CD4-positive, alpha-beta memory T cell (primary cell): Measurements from ENCODE around the gene RBBP8NL. TPM values are rescaled to one million over a fixed set of nuclear protein-coding genes. Genes with fewer than 3 reads are reported as not detected.

ENCODE experiments used
- CTCF ChIA-PET: fragments of 350-600 bp; sonication (Branson Sonifier 250); formaldehyde crosslinking; loops from one replicate; lab custom pipeline; 2021; ENCODE audit warnings: inconsistent platforms; ENCODE audit not compliant: partially characterized antibody; lab: Charles Lee
- POLR2A ChIA-PET: fragments of 350-600 bp; sonication (Branson Sonifier 250); formaldehyde crosslinking; loops from one replicate; lab custom pipeline; 2021; ENCODE audit not compliant: partially characterized antibody; lab: Charles Lee
- DNase-seq, 5 donors: peaks; one replicate each; pipeline versions ENCODE4 v3.0.0 to v3.0.0-alpha.2; 2020 to 2022; ENCODE audit warnings: mixed read lengths in 1 of 5
- H3K27ac ChIP-seq: one replicate; pipeline ENCODE4 v1.7.0; 2013; ENCODE audit warnings: low read depth, low read length
- H3K27me3 ChIP-seq: 2 replicates; pipeline ENCODE4 v1.7.0; 2013; ENCODE audit warnings: mild to moderate bottlenecking, low read length, moderate library complexity; ENCODE audit not compliant: insufficient read depth
- H3K36me3 ChIP-seq: 2 replicates; pipeline ENCODE4 v1.7.0; 2013; ENCODE audit warnings: mild to moderate bottlenecking, low read length, moderate library complexity; ENCODE audit not compliant: insufficient read depth
- H3K4me1 ChIP-seq: 2 replicates; pipeline ENCODE4 v1.7.0; 2013; ENCODE audit warnings: mild to moderate bottlenecking, low read length, moderate library complexity; ENCODE audit not compliant: insufficient read depth
- H3K4me3 ChIP-seq, 2 donors: one replicate each; pipeline ENCODE4 v1.7.0; 2013; ENCODE audit warnings: low read length in 2 of 2, mild to moderate bottlenecking in 1 of 2
- H3K9me3 ChIP-seq, 2 donors: one replicate each; pipeline ENCODE4 v1.7.0; 2013; ENCODE audit warnings: low read length in 2 of 2, control low read depth in 1 of 2; ENCODE audit not compliant: control insufficient read depth in 1 of 2
- H3K27ac Mint-ChIP-seq, 7 donors: one replicate each; pipeline ENCODE4 v1.8.0; 2020 to 2021; ENCODE audit warnings: mixed read lengths in 7 of 7, mild to moderate bottlenecking in 6 of 7, inconsistent platforms in 3 of 7, moderate library complexity in 3 of 7
- H3K27me3 Mint-ChIP-seq, 2 donors: one replicate each; pipeline ENCODE4 v1.8.0; 2020 to 2021; ENCODE audit warnings: mixed read lengths in 2 of 2
- H3K36me3 Mint-ChIP-seq, 2 donors: one replicate each; pipeline ENCODE4 v1.8.0; 2020 to 2021; ENCODE audit warnings: mixed read lengths in 2 of 2, inconsistent platforms in 1 of 2, mild to moderate bottlenecking in 1 of 2
- H3K4me1 Mint-ChIP-seq, 4 donors: one replicate each; pipeline ENCODE4 v1.8.0; 2020 to 2021; ENCODE audit warnings: mixed read lengths in 4 of 4, mild to moderate bottlenecking in 1 of 4
- H3K4me3 Mint-ChIP-seq, 8 donors: one replicate each; pipeline ENCODE4 v1.8.0; 2020 to 2021; ENCODE audit warnings: mixed read lengths in 8 of 8, mild to moderate bottlenecking in 7 of 8, moderate library complexity in 6 of 8, inconsistent platforms in 3 of 8
- H3K9me3 Mint-ChIP-seq, 8 donors: one replicate each; pipeline ENCODE4 v1.8.0; 2020 to 2021; ENCODE audit warnings: mixed read lengths in 8 of 8, mild to moderate bottlenecking in 5 of 8, inconsistent platforms in 3 of 8, moderate library complexity in 1 of 8
- intact Hi-C: fragments of 100-400 bp; cut with micrococcal nuclease; formaldehyde crosslinking; loops from one replicate; pipeline ENCODE4 v1.15.1; 2023
- polyA plus RNA-seq, 2 donors: library from polyadenylated mRNA; unstranded; fragments of 300-500 nt; fragmentation: Illumina TruSeq; gene quantifications; one replicate each; pipeline ENCODE4 v1.2.3, GENCODE V29; 2021
- total RNA-seq, 2 experiments: library from RNA; stranded (reverse); gene quantifications; one replicate each; pipeline ENCODE4 v1.2.3, GENCODE V29; 2021

The RBBP8NL gene
- total and polyA plus RNA-seq, 4 experiments from 2014 or later: not detected

GRCh38 chr20:62452475-62453095 is 25.2 kb upstream of the RBBP8NL start:
- no peaks in the 10 kb centered on the region for H3K4me1 Mint-ChIP-seq
- POLR2A ChIA-PET: no interaction called here
- intact Hi-C loops: no loop called here

GRCh38 chr20:62451970-62452369 is 24.6 kb upstream of the RBBP8NL start:
- intact Hi-C loops: no loop called here
- H3K4me3 Mint-ChIP-seq: no peak overlapping the region
- ChIA-PET CTCF (no interaction called here), POLR2A (no interaction called here)
- H3K27ac Mint-ChIP-seq: no peak overlapping the region
- Histone ChIP-seq H3K36me3 (no peaks in the 10 kb centered on the region), H3K27me3 (no peaks in the 10 kb centered on the region), H3K27ac (no peak overlapping the region), H3K4me1 (no peaks in the 10 kb centered on the region), H3K9me3 (no peaks in the 10 kb centered on the region), H3K4me3 (no peak overlapping the region)
- peaks cover 0 to 9% of the 10 kb centered on the region in 2 donors for H3K27me3 Mint-ChIP-seq
- DNase-seq: no peak
- H3K4me1 Mint-ChIP-seq: no peaks in the 10 kb centered on the region
- no peaks in the 10 kb centered on the region for H3K9me3 Mint-ChIP-seq
- no peaks in the 10 kb centered on the region for H3K36me3 Mint-ChIP-seq

More at GRCh38 chr20:62452475-62453095, 25.2 kb upstream of the RBBP8NL start:
- CTCF ChIA-PET: interaction anchor here (1.2 kb wide), 1 partner anchor 11 kb away, joined by 3 read pairs; no protein-coding TSS in a partner anchor
- H3K36me3 ChIP-seq: no peaks in the 10 kb centered on the region
- Mint-ChIP-seq H3K27ac (no peak overlapping the region), H3K36me3 (no peaks in the 10 kb centered on the region), H3K9me3 (no peaks in the 10 kb centered on the region), H3K4me3 (no peak overlapping the region), H3K27me3 (peaks cover 2 to 9% of the 10 kb centered on the region in 2 donors)
- DNase-seq: no peak
- H3K27ac ChIP-seq: no peak overlapping the region
- no peak overlapping the region for H3K4me3 ChIP-seq
- H3K9me3 ChIP-seq: no peaks in the 10 kb centered on the region
- no peaks in the 10 kb centered on the region for H3K27me3 ChIP-seq
- H3K4me1 ChIP-seq: no peaks in the 10 kb centered on the region

GRCh38 chr20:62451156-62451767 is 23.9 kb upstream of the RBBP8NL start:
- no peak overlapping the region for H3K27ac Mint-ChIP-seq
- ChIA-PET CTCF (no interaction called here), POLR2A (no interaction called here)
- H3K4me3 Mint-ChIP-seq: no peak overlapping the region
- H3K4me1 ChIP-seq: no peaks in the 10 kb centered on the region
- H3K27me3 Mint-ChIP-seq: peaks cover 0 to 10% of the 10 kb centered on the region in 2 donors
- intact Hi-C loops: no loop called here
- no peaks in the 10 kb centered on the region for H3K36me3 ChIP-seq
- no peak overlapping the region for H3K4me3 ChIP-seq
- H3K9me3 Mint-ChIP-seq: no peaks in the 10 kb centered on the region
- no peak for DNase-seq
- no peak overlapping the region for H3K27ac ChIP-seq
- H3K36me3 Mint-ChIP-seq: no peaks in the 10 kb centered on the region
- no peaks in the 10 kb centered on the region for H3K9me3 ChIP-seq
- no peaks in the 10 kb centered on the region for H3K27me3 ChIP-seq
- H3K4me1 Mint-ChIP-seq: no peaks in the 10 kb centered on the region

GRCh38 chr20:62449951-62450691 is 22.8 kb upstream of the RBBP8NL start:
- Mint-ChIP-seq H3K27me3 (peaks cover 0 to 8% of the 10 kb centered on the region in 2 donors), H3K9me3 (no peaks in the 10 kb centered on the region), H3K4me3 (no peak overlapping the region), H3K27ac (no peak overlapping the region), H3K4me1 (no peaks in the 10 kb centered on the region), H3K36me3 (no peaks in the 10 kb centered on the region)
- Histone ChIP-seq H3K36me3 (no peaks in the 10 kb centered on the region), H3K9me3 (no peaks in the 10 kb centered on the region), H3K27ac (no peak overlapping the region), H3K4me3 (no peak overlapping the region), H3K4me1 (no peaks in the 10 kb centered on the region), H3K27me3 (no peaks in the 10 kb centered on the region)
- ChIA-PET POLR2A (no interaction called here), CTCF (no interaction called here)
- DNase-seq: no peak
- intact Hi-C loops: no loop called here

GRCh38 chr20:62448788-62449187 is 21.4 kb upstream of the RBBP8NL start:
- Mint-ChIP-seq H3K4me3 (no peak overlapping the region), H3K27me3 (peaks cover 2 to 11% of the 10 kb centered on the region in 2 donors), H3K9me3 (no peaks in the 10 kb centered on the region), H3K36me3 (no peaks in the 10 kb centered on the region), H3K27ac (no peak overlapping the region), H3K4me1 (no peaks in the 10 kb centered on the region)
- Histone ChIP-seq H3K27ac (no peak overlapping the region), H3K9me3 (no peaks in the 10 kb centered on the region), H3K4me1 (no peaks in the 10 kb centered on the region), H3K4me3 (no peak overlapping the region), H3K36me3 (no peaks in the 10 kb centered on the region), H3K27me3 (no peaks in the 10 kb centered on the region)
- POLR2A ChIA-PET: no interaction called here
- no peak for DNase-seq
- CTCF ChIA-PET: no interaction called here
- intact Hi-C loops: no loop called here

DNA sequence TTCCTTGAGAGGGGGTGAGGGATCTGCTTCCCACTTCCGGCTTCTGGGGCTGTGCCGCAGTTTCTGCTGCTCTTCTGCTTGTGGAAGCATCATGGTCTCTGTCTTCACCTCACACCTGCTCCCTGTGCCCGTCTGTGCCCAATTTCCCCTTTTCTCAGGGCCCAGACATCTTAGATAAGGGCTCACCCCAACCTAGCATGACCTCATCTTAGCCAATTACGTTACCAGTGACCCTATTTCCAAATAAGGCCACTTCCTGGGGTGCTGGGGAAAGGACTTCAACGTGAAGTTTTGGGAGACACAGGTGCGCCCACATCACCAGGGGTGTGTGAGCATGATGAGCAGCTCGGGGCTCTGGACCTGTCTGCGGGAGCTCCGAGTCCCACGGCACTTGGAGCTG is 20.7 kb upstream of the RBBP8NL start:
- Mint-ChIP-seq H3K4me1 (no peaks in the 10 kb centered on the region), H3K9me3 (no peaks in the 10 kb centered on the region), H3K27ac (no peak overlapping the region), H3K4me3 (no peak overlapping the region), H3K36me3 (no peaks in the 10 kb centered on the region), H3K27me3 (peaks cover 4 to 12% of the 10 kb centered on the region in 2 donors)
- no peaks in the 10 kb centered on the region for H3K36me3 ChIP-seq
- no peak for DNase-seq
- H3K27me3 ChIP-seq: no peaks in the 10 kb centered on the region
- H3K4me1 ChIP-seq: no peaks in the 10 kb centered on the region
- H3K27ac ChIP-seq: no peak overlapping the region
- POLR2A ChIA-PET: no interaction called here
- CTCF ChIA-PET: no interaction called here
- intact Hi-C loops: no loop called here
- H3K9me3 ChIP-seq: no peaks in the 10 kb centered on the region
- no peak overlapping the region for H3K4me3 ChIP-seq
